ENCODE data around the gene ACKR4.
"Not testable (repeated sequence)": the region's sequence is repeated elsewhere in the genome, so short reads cannot be mapped to it uniquely, and the experiment has no call there.

Gene ACKR4

GRCh38 chr3:132595014-132595413, 2.1 kb upstream of the ACKR4 start:
- no peak for DNase-seq

DNA sequence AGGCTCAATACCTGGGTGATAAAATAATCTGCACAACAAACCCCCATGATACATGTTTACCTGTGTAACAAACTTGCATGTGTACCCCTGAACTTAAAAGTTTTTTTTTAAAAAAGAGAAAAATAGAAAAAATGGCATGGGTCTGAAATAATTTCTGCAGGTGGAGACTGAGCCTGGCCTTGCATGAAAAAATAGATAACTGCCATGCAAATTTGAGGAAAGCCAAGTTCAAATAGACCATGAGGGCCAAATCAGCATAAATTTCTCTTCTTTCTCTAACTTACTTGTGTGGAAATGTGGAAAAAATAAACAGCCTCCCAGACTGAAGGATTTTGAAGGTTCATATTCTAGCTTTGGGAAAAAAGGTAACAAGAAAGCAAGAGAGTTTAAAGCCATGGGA, 744 bp upstream of the ACKR4 start:
- DNase-seq: no peak

DNA sequence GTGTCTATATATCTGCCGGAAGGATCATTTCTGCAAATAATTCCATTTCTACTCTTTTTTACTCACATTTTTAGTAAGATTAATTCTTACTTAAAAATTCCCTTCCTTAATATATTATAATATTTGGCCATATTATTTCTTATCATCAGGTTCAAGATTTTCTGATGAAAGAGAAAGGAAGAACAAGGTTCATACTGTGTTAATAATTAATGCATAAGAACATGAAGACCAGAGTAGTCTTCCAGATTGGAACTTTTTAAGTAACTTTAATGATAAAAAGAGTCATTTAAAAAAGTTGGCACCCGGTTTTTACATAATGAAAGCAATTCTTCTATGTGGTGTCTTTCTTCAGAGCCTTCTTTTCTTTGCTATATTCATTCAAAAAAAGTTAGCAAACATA, 590 bp downstream of the ACKR4 start:
- no peak for DNase-seq

DNA sequence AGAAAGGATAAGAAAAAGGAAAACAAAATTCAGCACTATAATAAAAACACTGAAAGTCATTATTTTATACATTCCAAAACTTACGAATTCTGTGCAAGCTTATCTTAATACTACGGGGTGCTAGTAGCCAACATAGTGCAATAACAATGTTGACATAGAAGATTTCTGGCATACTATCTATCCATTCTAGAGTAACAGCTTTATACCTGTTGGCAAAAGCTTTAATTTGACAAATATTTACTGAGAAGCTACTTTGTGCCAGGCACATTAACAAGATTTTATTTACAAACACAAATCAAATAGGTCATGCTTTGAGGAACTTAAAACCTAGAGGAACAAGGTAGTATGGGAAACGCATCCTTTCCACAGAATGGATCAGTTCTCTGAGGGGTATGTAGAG, 1.1 kb downstream of the ACKR4 start:
- DNase-seq: no peak

GRCh38 chr3:132600614-132601013, 3.5 kb downstream of the ACKR4 start:
- DNase-seq: not testable (repeated sequence)

GRCh38 chr3:132605374-132605792, 8.3 kb downstream of the ACKR4 start:
- no peak for DNase-seq

DNA sequence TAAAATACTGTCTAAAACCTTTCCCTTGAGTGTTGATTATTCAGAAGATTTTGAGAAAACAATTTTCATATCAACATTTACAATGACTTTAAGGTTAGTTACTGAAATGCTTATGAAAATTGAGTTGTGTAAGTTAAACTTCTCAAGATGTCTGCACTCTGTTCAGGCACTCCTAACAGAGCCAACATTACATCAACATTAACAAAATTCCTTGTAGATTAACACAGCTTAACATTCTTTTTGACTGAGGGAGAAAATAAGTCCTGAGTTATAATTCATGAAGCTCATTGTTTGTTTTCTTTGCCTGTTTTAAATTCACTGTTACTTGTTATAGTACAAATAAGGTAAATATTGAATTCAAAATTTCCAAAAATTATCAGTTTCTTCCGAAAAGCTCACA, 9.0 kb downstream of the ACKR4 start:
- no peak for DNase-seq

- DNase-seq: not testable (repeated sequence)
Observed at GRCh38 chr3:132606620-132607019, 9.6 kb downstream of the ACKR4 start.

DNA sequence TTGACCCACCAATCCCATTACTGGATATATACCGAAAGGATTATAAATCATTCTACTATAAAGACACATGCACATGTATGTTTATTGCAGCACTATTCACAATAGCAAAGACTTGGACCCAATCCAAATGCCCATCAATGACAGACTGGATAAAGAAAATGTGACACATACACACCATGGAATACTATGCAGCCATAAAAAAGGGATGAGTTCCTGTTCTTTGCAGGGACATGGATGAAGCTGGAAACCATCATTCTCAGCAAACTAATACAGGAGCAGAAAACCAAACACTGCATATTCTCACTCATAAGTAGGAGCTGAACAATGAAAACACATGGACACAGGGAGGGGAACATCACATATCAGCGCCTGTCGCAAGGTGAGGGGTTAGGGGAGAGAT, 18.2 kb downstream of the ACKR4 start:
- not testable (repeated sequence) for DNase-seq

DNA sequence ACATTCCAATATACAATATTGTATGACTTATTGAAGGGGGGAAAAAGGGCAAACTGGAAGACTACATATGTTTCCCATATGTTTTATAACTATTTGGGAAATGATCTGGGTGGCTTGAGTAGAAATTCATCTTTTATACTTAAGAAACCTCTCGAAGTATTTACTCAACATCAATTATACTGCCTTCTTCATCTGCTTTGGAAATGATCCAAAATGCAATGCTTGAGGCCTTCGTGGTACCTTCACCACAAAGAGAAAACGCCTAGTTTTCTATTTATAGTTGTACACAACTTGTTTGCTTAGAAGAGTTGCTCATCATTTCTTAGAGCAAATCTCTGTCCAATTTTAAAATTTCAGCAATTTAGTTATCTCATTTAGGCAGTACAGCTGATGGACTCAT, 18.8 kb downstream of the ACKR4 start:
- DNase-seq: no peak

DNA sequence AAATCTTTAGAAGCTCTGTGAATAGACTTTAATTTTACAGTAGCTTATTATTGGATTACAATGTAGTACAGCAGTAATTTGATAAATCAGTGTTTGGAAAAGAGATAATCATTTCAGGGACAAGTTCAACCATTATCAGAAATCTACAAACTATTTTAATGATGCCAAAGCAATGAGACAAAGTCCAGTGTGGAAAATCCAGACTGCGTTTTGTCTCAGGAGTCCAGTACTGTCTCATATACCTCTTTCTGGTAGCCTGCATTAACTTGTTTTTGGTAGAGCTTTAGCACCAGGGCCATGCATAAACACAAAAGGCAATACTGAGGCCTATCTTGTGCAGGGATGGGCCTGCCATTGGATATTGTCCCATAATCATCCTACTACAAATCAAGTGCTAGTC, 19.7 kb downstream of the ACKR4 start:
- DNase-seq: no peak

GRCh38 chr3:132622148-132622547, 25.1 kb downstream of the ACKR4 start:
- DNase-seq: no peak

GRCh38 chr3:132622761-132623160, 25.7 kb downstream of the ACKR4 start:
- DNase-seq: no peak

GRCh38 chr3:132623646-132624045, 26.6 kb downstream of the ACKR4 start:
- DNase-seq: no peak

DNA sequence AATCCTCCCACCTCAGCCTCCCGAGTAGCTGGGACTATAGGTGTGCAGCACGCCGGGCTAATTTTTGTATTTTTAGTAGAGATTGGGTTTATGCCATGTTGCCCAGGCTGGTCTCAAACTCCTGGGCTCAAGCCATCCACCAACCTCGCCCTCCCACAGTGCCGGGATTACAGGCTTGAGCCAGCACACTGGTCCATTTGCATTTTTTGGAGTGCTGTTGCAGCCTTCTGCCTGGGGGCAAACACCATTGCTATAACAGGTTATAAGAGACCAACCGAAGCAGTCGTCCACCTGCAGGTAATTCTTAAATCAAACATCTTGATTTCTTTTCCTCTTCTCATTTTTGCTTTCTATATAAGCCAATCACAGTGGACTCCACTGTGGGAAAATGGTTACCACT, 27.7 kb downstream of the ACKR4 start:
- DNase-seq: no peak

- DNase-seq: no peak
Observed at GRCh38 chr3:132625613-132626012, 28.5 kb downstream of the ACKR4 start.

- DNase-seq: peak; percentile 3
Observed at GRCh38 chr3:132626955-132627354, 29.9 kb downstream of the ACKR4 start.

- DNase-seq: no peak
Observed at GRCh38 chr3:132628157-132628556, 31.1 kb downstream of the ACKR4 start.

GRCh38 chr3:132629928-132630327, 32.9 kb downstream of the ACKR4 start:
- no peak for DNase-seq

GRCh38 chr3:132630612-132631011, 33.5 kb downstream of the ACKR4 start:
- no peak for DNase-seq

DNA sequence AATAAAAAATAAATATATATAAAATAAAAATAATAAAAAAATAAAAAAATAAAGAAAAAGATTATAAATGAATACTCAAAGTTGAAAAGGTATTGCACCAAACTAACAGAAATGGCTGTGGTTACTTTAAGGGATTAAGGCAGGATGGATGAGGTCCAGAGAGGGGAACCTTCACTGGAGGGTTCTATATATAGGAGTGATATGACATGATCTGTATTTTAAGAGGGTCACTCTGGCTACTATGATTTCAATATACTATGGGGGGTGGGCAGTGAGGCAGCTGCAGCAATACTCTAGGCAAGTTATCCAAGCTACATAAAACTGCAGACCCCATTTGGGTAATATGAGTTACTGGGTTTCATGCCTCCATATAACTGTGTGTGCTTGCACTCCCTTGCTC, 38.0 kb downstream of the ACKR4 start:
- DNase-seq: no peak

DNA sequence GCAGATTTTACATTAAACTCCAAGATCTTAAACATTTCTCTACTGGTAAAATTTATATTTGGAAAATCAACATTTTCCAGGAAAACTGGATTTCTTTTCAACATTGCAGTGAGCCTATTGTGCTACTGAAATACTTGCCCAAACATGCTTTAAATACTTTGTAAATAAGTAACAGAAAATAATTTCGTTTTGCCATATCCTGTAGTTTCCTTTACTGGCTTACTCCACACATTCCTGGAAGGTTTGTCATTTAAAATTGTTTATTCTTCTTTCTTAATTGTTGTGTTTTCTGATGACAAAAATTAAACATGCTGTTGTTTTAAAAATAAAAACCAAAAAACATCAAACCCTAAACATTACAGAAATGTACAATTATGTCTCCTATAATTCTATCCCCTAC, 40.5 kb downstream of the ACKR4 start:
- no peak for DNase-seq

GRCh38 chr3:132638706-132639105, 41.6 kb downstream of the ACKR4 start:
- no peak for DNase-seq

DNA sequence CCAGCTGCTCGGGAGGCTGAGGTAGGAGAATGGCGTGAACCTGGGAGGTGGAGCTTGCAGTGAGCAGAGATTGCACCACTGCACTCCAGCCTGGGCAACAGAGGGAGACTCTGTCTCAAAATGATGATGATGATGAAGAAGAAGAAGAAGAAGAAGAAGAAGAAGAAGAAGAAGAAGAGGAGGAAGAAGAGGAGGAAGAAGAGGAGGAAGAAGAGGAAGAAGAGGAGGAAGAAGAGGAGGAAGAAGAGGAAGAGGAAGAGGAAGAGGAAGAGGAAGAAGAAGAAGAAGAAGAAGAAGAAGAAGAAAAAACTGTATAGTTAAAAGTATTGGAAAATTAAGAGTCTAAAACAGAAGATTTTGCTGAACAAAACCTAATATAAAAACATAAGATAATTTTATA, 44.4 kb downstream of the ACKR4 start:
- DNase-seq: not testable (repeated sequence)

GRCh38 chr3:132641837-132642538, 44.9 kb downstream of the ACKR4 start:
- peak; percentile 56 for DNase-seq

DNA sequence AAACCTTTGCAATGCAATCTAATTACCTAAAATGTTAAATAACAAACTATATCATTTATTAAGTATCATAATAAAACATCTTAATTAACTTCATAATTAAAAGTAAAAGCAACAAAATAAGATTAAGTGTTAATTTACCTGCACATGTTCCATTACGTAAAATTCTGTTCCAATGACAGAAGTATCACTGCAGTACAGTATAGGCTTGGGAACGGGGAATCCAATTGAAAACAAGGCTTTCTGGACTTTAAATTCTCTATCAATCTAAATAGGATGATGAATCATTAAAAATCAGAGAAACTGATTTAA, 45.4 kb downstream of the ACKR4 start:
- no peak for DNase-seq
